ENCODE results near the gene TLE5. TPM values are rescaled to one million over a fixed set of nuclear protein-coding genes. Genes with fewer than 3 reads are reported as not detected.
"Not testable (repeated sequence)": the region's sequence is repeated elsewhere in the genome, so short reads cannot be mapped to it uniquely, and the experiment has no call there.

The TLE5 gene
- total and polyA plus RNA-seq, 4 experiments from 2014 or later: 572 to 943 (median 888) TPM

DNA sequence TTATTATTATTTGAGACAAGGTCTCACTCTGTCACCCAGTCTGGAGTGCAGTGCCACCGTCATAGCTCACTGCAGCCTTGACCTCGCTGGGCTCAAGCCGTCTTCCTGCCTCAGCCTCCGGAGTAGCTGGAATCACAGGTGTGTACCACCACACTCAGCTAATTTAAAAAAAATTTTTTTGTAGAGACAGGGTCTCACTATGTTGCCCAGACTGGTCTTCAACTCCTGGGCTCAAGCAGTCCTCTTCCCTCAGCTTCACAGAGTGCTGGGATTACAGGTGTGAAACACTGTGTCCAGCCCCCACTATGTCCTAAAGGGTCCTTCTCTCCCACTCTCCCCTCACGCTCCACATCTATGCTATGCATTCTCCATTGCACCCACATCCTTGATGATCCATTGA lies 24.1 kb downstream of the TLE5 start:
- peaks cover 0 to 5% (median 0%) of the 10 kb centered on the region in 8 donors for H3K9me3 Mint-ChIP-seq
- no peak overlapping the region for H3K4me3 ChIP-seq (ENCODE audit: low read length in 2 of 2)
- CTCF ChIA-PET (ENCODE audit: partially characterized antibody): interaction anchor here (1.1 to 1.5 kb wide), 3 partner anchors 34 to 87 kb away, joined by 3 to 5 read pairs (median 4); no protein-coding TSS in a partner anchor
- POLR2A ChIA-PET (ENCODE audit: partially characterized antibody): interaction anchor here (3.9 to 15.6 kb wide), 2 partner anchors 8 to 19 kb away, joined by 54 to 555 read pairs; partner anchors contain the start of gene TLE5
- peaks cover 19% of the 10 kb centered on the region for H3K4me1 ChIP-seq (ENCODE audit: insufficient read depth, low read length)
- intact Hi-C loops (cut with micrococcal nuclease): loop anchor here (5.0 to 10.0 kb wide), 3 partner anchors 64 to 223 kb away; partner anchors contain the start of genes NCLN and ZNF554
- no peak overlapping the region for H3K27ac ChIP-seq (ENCODE audit: low read depth, low read length)
- no peaks in the 10 kb centered on the region for H3K9me3 ChIP-seq (ENCODE audit: control insufficient read depth in 1 of 2, low read length in 2 of 2)
- peak overlapping the region in 2 of 8 donors; percentile 43 to 66 for H3K4me3 Mint-ChIP-seq
- peaks cover 0 to 3% of the 10 kb centered on the region in 2 donors for H3K27me3 Mint-ChIP-seq
- peaks cover 0 to 5% of the 10 kb centered on the region in 2 donors for H3K36me3 Mint-ChIP-seq
- no peaks in the 10 kb centered on the region for H3K27me3 ChIP-seq (ENCODE audit: insufficient read depth, low read length)
- peaks cover 19 to 43% (median 31%) of the 10 kb centered on the region in 4 donors for H3K4me1 Mint-ChIP-seq
- DNase-seq: no peak
- H3K27ac Mint-ChIP-seq: peak overlapping the region in 4 of 7 donors; percentile 7 to 84 (median 70)
- H3K36me3 ChIP-seq (ENCODE audit: insufficient read depth, low read length): no peaks in the 10 kb centered on the region

DNA sequence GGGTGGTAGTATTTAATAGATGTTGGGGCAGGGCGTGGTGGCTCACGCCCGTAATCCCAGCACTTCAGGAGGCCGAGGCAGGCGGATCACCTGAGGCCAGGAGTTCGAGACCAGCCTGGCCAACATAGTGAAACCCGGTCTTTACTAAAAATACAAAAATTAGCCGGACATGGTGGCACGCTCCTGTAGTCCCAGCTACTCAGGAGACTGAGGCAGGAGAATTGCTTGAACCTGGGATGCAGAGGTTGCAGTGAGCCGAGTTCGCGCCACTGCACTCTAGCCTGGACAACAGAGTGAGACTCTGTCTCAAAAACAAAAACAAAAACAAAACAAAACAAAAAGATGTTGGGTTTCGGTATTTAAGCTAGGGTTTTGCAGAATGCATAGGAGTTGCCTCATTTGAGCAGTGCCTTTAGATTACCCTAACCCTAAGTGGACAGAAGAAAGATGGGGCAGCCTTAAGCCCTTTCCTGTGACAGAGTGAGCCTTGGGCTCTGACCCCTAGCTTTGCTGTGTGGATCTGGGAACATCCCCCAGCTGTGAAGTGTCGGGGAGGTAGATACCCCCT lies 25.2 kb downstream of the TLE5 start:
- H3K27me3 Mint-ChIP-seq; H3K36me3 ChIP-seq (ENCODE audit: insufficient read depth, low read length); H3K9me3 Mint-ChIP-seq; H3K9me3 ChIP-seq (ENCODE audit: control insufficient read depth in 1 of 2, low read length in 2 of 2); H3K36me3 Mint-ChIP-seq; H3K4me3 ChIP-seq (ENCODE audit: low read length in 2 of 2); H3K27ac ChIP-seq (ENCODE audit: low read depth, low read length); DNase-seq; H3K27me3 ChIP-seq (ENCODE audit: insufficient read depth, low read length): not testable (repeated sequence)
- peak overlapping the region in 7 of 8 donors; percentile 20 to 96 (median 90) for H3K4me3 Mint-ChIP-seq
- ChIA-PET POLR2A (ENCODE audit: partially characterized antibody) (interaction anchor here (0.6 to 15.6 kb wide), 13 partner anchors 9 to 468 kb away, joined by 3 to 555 read pairs (median 10); partner anchors contain the start of genes NCLN, S1PR4, TLE5 and TLE6), CTCF (ENCODE audit: partially characterized antibody) (interaction anchor here (0.8 to 2.3 kb wide), 6 partner anchors 9 to 86 kb away, joined by 3 to 16 read pairs (median 6); no protein-coding TSS in a partner anchor)
- peaks cover 15 to 37% (median 26%) of the 10 kb centered on the region in 4 donors for H3K4me1 Mint-ChIP-seq
- intact Hi-C loops (cut with micrococcal nuclease): loop anchor here (5.0 to 10.0 kb wide), 3 partner anchors 65 to 222 kb away; partner anchors contain the start of genes NCLN and ZNF554
- H3K4me1 ChIP-seq (ENCODE audit: insufficient read depth, low read length): peaks cover 19% of the 10 kb centered on the region
- peak overlapping the region; percentile 22 to 99 (median 82) for H3K27ac Mint-ChIP-seq

DNA sequence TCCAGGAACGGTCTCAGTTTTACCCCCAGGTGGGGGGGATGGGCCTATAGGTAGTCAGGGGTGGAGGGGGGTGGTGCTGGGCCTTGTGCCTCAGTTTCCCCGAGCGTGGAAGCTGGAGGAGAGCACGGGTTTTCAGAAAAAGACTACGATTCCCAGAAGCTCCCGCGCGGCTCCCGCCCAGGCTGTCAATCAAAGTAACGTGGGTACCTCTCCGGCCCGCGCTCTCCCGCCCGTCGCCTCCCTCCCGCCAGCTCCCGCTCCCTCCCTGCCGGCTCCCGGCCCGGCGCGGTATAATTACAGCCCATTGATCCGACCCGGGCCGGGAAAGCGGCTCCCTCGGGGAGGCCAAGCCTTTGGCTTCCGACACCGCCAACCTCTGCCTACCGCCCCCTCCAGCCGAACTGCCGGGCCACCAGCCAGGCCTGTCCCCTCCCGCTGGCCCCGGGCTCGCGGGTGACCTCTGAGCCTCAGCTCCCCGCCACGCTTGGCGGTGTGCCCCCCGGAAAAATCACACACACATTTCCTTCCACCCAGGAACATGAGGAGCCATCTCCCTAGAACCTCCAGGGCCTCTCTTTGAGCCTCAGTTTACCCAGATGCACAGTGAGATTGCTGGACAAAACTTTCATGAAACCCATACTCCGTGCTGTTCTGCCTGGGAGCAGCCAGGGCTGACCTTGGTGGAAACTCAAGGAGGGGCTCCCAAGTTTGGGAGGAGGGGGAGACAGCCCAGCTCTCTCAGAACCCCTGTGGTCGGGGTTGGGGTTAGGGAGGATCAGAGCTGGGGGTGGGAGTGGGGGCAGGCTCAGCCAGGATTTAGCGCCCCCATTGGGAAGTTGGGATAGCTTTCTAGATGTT lies 25.9 kb downstream of the TLE5 start:
- Histone ChIP-seq H3K4me1 (ENCODE audit: insufficient read depth, low read length) (peaks cover 19% of the 10 kb centered on the region), H3K27me3 (ENCODE audit: insufficient read depth, low read length) (no peaks in the 10 kb centered on the region), H3K4me3 (ENCODE audit: low read length in 2 of 2) (peak overlapping the region; percentile 77 to 93), H3K36me3 (ENCODE audit: insufficient read depth, low read length) (no peaks in the 10 kb centered on the region), H3K27ac (ENCODE audit: low read depth, low read length) (peak overlapping the region; percentile 75), H3K9me3 (ENCODE audit: control insufficient read depth in 1 of 2, low read length in 2 of 2) (no peaks in the 10 kb centered on the region)
- CTCF ChIA-PET (ENCODE audit: partially characterized antibody): interaction anchor here (0.7 to 2.3 kb wide), 15 partner anchors 9 to 85 kb away, joined by 3 to 16 read pairs (median 4); no protein-coding TSS in a partner anchor
- Mint-ChIP-seq H3K27me3 (peaks cover 0 to 3% of the 10 kb centered on the region in 2 donors), H3K4me1 (peaks cover 17 to 40% (median 27%) of the 10 kb centered on the region in 4 donors), H3K36me3 (peaks cover 0 to 5% of the 10 kb centered on the region in 2 donors), H3K4me3 (peak overlapping the region; percentile 90 to 96 (median 93)), H3K27ac (peak overlapping the region; percentile 95 to 99 (median 98)), H3K9me3 (peaks cover 0 to 5% (median 0%) of the 10 kb centered on the region in 8 donors)
- POLR2A ChIA-PET (ENCODE audit: partially characterized antibody): interaction anchor here (0.8 to 15.6 kb wide), 23 partner anchors 8 to 941 kb away, joined by 3 to 555 read pairs (median 6); partner anchors contain the start of genes GADD45B, NCLN, S1PR4 and TLE5
- DNase-seq: peak; percentile 75 to 85 (median 81)
- intact Hi-C loops (cut with micrococcal nuclease): loop anchor here (5.0 to 10.0 kb wide), 3 partner anchors 66 to 222 kb away; partner anchors contain the start of genes NCLN and ZNF554

DNA sequence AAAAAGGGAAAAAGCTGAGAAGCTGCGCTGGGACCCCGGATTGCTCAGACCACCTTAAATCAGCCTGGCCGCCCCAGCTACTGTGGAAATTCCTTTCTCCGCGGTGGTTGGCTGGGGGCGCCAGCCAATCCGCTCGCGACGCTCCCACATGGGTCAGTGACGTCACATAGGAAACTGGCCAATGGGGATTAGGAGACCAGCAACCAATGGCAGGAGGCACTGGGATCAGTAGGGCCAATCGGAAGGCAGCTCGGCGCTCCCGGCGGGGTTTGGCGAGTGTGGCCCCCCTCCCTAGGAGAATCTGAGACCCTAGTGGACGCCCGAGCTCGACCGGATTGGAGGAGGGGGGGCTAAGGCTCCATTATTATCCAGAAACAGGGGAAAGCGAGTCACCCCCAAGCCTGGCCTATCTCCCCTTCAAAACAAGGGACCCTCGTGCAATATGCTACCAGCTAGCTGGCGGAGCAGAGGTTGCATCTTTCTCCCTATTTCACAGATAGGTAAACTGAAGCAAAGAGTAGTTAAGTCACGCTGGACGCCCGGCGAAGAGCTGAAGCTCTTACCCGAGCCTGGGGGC lies 26.7 kb downstream of the TLE5 start:
- Mint-ChIP-seq H3K9me3 (peaks cover 0 to 5% (median 0%) of the 10 kb centered on the region in 8 donors), H3K4me1 (peaks cover 18 to 42% (median 28%) of the 10 kb centered on the region in 4 donors), H3K27ac (peak overlapping the region; percentile 95 to 99 (median 98)), H3K4me3 (peak overlapping the region; percentile 90 to 96 (median 93)), H3K36me3 (peaks cover 0 to 5% of the 10 kb centered on the region in 2 donors), H3K27me3 (peaks cover 0 to 3% of the 10 kb centered on the region in 2 donors)
- POLR2A ChIA-PET (ENCODE audit: partially characterized antibody): interaction anchor here (0.8 to 15.6 kb wide), 21 partner anchors 9 to 940 kb away, joined by 3 to 555 read pairs (median 7); partner anchors contain the start of genes GADD45B, NCLN, S1PR4 and TLE5
- peaks cover 19% of the 10 kb centered on the region for H3K4me1 ChIP-seq (ENCODE audit: insufficient read depth, low read length)
- peak overlapping the region; percentile 77 to 93 for H3K4me3 ChIP-seq (ENCODE audit: low read length in 2 of 2)
- no peaks in the 10 kb centered on the region for H3K9me3 ChIP-seq (ENCODE audit: control insufficient read depth in 1 of 2, low read length in 2 of 2)
- intact Hi-C loops (cut with micrococcal nuclease): loop anchor here (1.0 to 10.0 kb wide), 7 partner anchors 26 to 221 kb away; partner anchors contain the start of genes NCLN, TLE6, ZNF554 and ZNF77
- H3K27me3 ChIP-seq (ENCODE audit: insufficient read depth, low read length): no peaks in the 10 kb centered on the region
- H3K36me3 ChIP-seq (ENCODE audit: insufficient read depth, low read length): no peaks in the 10 kb centered on the region
- H3K27ac ChIP-seq (ENCODE audit: low read depth, low read length): peak overlapping the region; percentile 75
- CTCF ChIA-PET (ENCODE audit: partially characterized antibody): interaction anchor here (0.7 to 2.3 kb wide), 16 partner anchors 9 to 85 kb away, joined by 3 to 16 read pairs (median 4); no protein-coding TSS in a partner anchor
- DNase-seq: peak; percentile 94 to 97 (median 95)

DNA sequence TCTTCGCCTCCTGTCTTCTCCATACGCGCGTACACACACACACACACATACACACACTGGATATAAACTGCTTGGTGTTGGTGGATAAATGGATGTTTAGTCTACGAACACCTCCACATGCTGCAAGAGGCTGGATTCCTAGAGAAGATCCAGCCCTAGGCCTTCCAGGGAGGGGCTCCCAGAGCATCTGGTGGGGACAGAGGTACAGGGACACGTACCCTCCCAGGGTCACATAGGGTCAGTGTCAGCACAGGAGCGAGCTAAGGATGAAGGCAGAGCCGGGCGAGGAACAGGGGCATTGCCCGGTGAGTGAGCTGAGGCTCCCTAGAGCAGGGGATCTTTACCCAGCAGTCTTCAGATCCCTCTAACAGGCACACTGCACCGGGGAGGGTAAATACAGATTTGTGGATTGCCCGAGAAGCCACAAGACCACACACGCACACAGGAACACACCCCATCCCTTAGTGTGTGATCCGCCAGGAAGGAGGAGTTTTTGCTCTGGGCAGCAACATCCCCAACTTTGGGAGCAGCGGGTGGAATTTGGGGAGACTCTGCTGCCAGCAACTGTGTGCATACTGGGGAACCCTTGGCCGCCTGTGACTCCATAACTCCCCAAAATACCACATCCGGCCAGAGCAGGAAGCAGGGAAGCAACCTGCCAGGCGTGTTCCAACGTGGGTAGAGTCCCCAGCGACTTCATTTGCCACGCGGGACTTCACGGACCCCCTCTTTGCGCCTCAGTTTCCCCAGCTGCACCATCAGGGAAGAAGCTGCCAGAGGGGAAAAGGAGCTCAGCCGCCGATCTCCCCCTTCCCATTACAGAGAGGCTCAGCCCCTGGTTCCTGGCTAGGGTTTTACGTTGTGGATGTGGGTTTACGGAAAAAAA lies 27.4 kb downstream of the TLE5 start:
- H3K9me3 Mint-ChIP-seq: peaks cover 0 to 5% (median 0%) of the 10 kb centered on the region in 8 donors
- H3K27me3 Mint-ChIP-seq: peaks cover 0 to 3% of the 10 kb centered on the region in 2 donors
- H3K4me1 Mint-ChIP-seq: peaks cover 18 to 43% (median 29%) of the 10 kb centered on the region in 4 donors
- H3K4me3 Mint-ChIP-seq: peak overlapping the region; percentile 90 to 96 (median 93)
- H3K9me3 ChIP-seq (ENCODE audit: control insufficient read depth in 1 of 2, low read length in 2 of 2): no peaks in the 10 kb centered on the region
- peak overlapping the region; percentile 75 for H3K27ac ChIP-seq (ENCODE audit: low read depth, low read length)
- H3K36me3 ChIP-seq (ENCODE audit: insufficient read depth, low read length): no peaks in the 10 kb centered on the region
- DNase-seq: peak in 2 of 5 donors; percentile 39 to 68
- H3K36me3 Mint-ChIP-seq: peaks cover 0 to 5% of the 10 kb centered on the region in 2 donors
- peak overlapping the region; percentile 58 to 93 for H3K4me3 ChIP-seq (ENCODE audit: low read length in 2 of 2)
- ChIA-PET POLR2A (ENCODE audit: partially characterized antibody) (interaction anchor here (1.1 to 15.6 kb wide), 16 partner anchors 10 to 241 kb away, joined by 3 to 555 read pairs (median 8); partner anchors contain the start of genes NCLN, S1PR4, TLE5 and TLE6), CTCF (ENCODE audit: partially characterized antibody) (interaction anchor here (0.7 to 2.3 kb wide), 11 partner anchors 10 to 84 kb away, joined by 3 to 16 read pairs (median 6); no protein-coding TSS in a partner anchor)
- peaks cover 21% of the 10 kb centered on the region for H3K4me1 ChIP-seq (ENCODE audit: insufficient read depth, low read length)
- H3K27me3 ChIP-seq (ENCODE audit: insufficient read depth, low read length): no peaks in the 10 kb centered on the region
- intact Hi-C loops (cut with micrococcal nuclease): loop anchor here (1.0 to 10.0 kb wide), 7 partner anchors 26 to 220 kb away; partner anchors contain the start of genes NCLN, TLE6, ZNF554 and ZNF77
- H3K27ac Mint-ChIP-seq: peak overlapping the region; percentile 95 to 99 (median 98)

Data from CD4-positive, alpha-beta memory T cell (primary cell).